K562 (cell line): Measurements from ENCODE around the gene DPAGT1. TPM values are rescaled to one million over a fixed set of nuclear protein-coding genes. Genes with fewer than 3 reads are reported as not detected.
A peak's percentile ranks its signal among the peaks of the same experiment; 100 is the strongest.

ENCODE experiments used
- ATAC-seq: fragments of 200-7000 bp; cut with Tn5 transposase; 3 replicates; pipeline ENCODE4 v1.9.1; 2020; ENCODE audit warnings: moderate library complexity
- BruUV-seq: library from RNA; stranded (reverse); fragments of 400-500 nt; replicated peaks from 2 replicates; lab custom pipeline; 2021; lab: Mats Ljungman, UMichigan
- CTCF ChIA-PET: fragments of 300-600 bp; formaldehyde crosslinking; extraction: SDS; loops from one replicate; lab custom pipeline; 2021; ENCODE audit warnings: low intra/inter-chr PET ratio; lab: Yijun Ruan, JAX
- POLR2A ChIA-PET: fragments of 300-600, 350-650 bp; sonication (Branson Sonifier 250); formaldehyde crosslinking; extraction: SDS; loops from one replicate; lab custom pipeline; 2021; ENCODE audit warnings: antibody characterized with exemption, inconsistent platforms; lab: Yijun Ruan, JAX
- DNase-seq, 4 experiments: peaks; one replicate each; pipeline versions ENCODE4 v3.0.0 to v3.0.0-alpha.2; 2011 to 2018; ENCODE audit warnings: low spot score in 3 of 4, mixed read lengths in 3 of 4; ENCODE audit errors: extremely low read depth in 1 of 4
- FAIRE-seq: peaks from 2 replicates; lab custom pipeline; 2011; peaks lifted over from hg19 to GRCh38; lab: Jason Lieb, UNC
- H2AFZ ChIP-seq: 2 replicates; pipeline ENCODE4 v1.6.0; 2011; ENCODE audit warnings: low read depth, low read length, control low read depth, inconsistent platforms
- H3K27ac ChIP-seq: fragments of 200-600 bp; 3 replicates; pipeline ENCODE4 v1.8.0; 2011; ENCODE audit warnings: low read depth, mild to moderate bottlenecking, control low read depth, inconsistent platforms, low read length, moderate library complexity, mixed read lengths; ENCODE audit errors: extremely low read depth
- H3K27me3 ChIP-seq, 2 experiments: fragments of 300-600 bp in 1 of 2; 2 replicates in 1 of 2; 3 replicates in 1 of 2; pipeline versions ENCODE4 v1.6.0 to v1.8.0; 2011; ENCODE audit warnings: inconsistent platforms in 2 of 2, low read length in 2 of 2, mild to moderate bottlenecking in 1 of 2, mixed read lengths in 1 of 2, moderate library complexity in 1 of 2; ENCODE audit not compliant: control insufficient read depth in 2 of 2, insufficient read depth in 2 of 2
- H3K36me3 ChIP-seq: fragments of 300-600 bp; 3 replicates; pipeline ENCODE4 v1.8.0; 2011; ENCODE audit warnings: mild to moderate bottlenecking, low read length, inconsistent platforms; ENCODE audit not compliant: control insufficient read depth, insufficient read depth
- H3K4me1 ChIP-seq, 2 experiments: fragments of 200-600 bp in 1 of 2; replicated peaks in 1 of 2; 2 replicates in 1 of 2; 3 replicates in 1 of 2; pipeline versions ENCODE4 v1.5.1 to v1.8.0; 2011; ENCODE audit warnings: inconsistent platforms in 2 of 2, low read length in 2 of 2, mild to moderate bottlenecking in 1 of 2, mixed read lengths in 1 of 2, moderate library complexity in 1 of 2; ENCODE audit not compliant: control insufficient read depth in 2 of 2, insufficient read depth in 2 of 2
- H3K4me2 ChIP-seq: 2 replicates; pipeline ENCODE4 v1.6.1; 2011; ENCODE audit warnings: low read length, control low read depth, inconsistent platforms, mixed read lengths; ENCODE audit not compliant: insufficient read depth
- H3K4me3 ChIP-seq: fragments of 200-600 bp; sonication (generic), shearing (Covaris generic); 2 replicates; pipeline ENCODE4 v1.5.1; 2016; ENCODE audit warnings: control low read depth, inconsistent platforms
- H3K79me2 ChIP-seq: fragments of 200-600 bp; 3 replicates; pipeline ENCODE4 v1.8.0; 2011; ENCODE audit warnings: low read length, inconsistent platforms; ENCODE audit not compliant: control insufficient read depth, insufficient read depth
- H3K9ac ChIP-seq, 2 experiments: 2 replicates each; pipeline versions ENCODE4 v1.6.0 to v1.6.1; 2011; ENCODE audit warnings: low read depth in 2 of 2, low read length in 2 of 2, control low read depth in 1 of 2, inconsistent platforms in 1 of 2, mild to moderate bottlenecking in 1 of 2, mixed read lengths in 1 of 2; ENCODE audit not compliant: insufficient read depth in 1 of 2
- H3K9me1 ChIP-seq: one replicate; pipeline ENCODE4 v1.6.0; 2011; ENCODE audit warnings: inconsistent platforms, mild to moderate bottlenecking, low read length, moderate library complexity; ENCODE audit not compliant: control insufficient read depth, insufficient read depth
- H3K9me3 ChIP-seq: replicated peaks from 2 replicates; pipeline ENCODE4 v1.5.1; 2011; ENCODE audit warnings: low read depth, low read length, inconsistent platforms; ENCODE audit not compliant: control insufficient read depth, insufficient read depth
- H4K20me1 ChIP-seq: replicated peaks from 2 replicates; pipeline ENCODE4 v1.6.1; 2011; ENCODE audit warnings: low read length, inconsistent platforms, mixed read lengths; ENCODE audit not compliant: control insufficient read depth, insufficient read depth
- ATF7 ChIP-seq: fragments of 450-650 bp; IDR thresholded peaks from 2 replicates; pipeline ENCODE4 v1.7.1; 2014; ENCODE audit warnings: mild to moderate bottlenecking, moderate library complexity
- CC2D1A ChIP-seq: fragments of 450-650 bp; IDR thresholded peaks from 2 replicates; pipeline ENCODE4 v1.6.1; 2017; ENCODE audit warnings: mild to moderate bottlenecking
- CREB5 ChIP-seq: fragments of 250-450 bp; sonication (Bioruptor Pico); IDR thresholded peaks from 2 replicates; pipeline ENCODE4 v1.5.0; 2020; ENCODE audit warnings: mild to moderate bottlenecking
- KAT7 ChIP-seq: sonication (generic); formaldehyde crosslinking; IDR thresholded peaks from 2 replicates; pipeline ENCODE4 v1.8.0; 2022; ENCODE audit warnings: missing genetic modification reagents, mild to moderate bottlenecking, borderline replicate concordance
- NBN ChIP-seq: fragments of 450-650 bp; IDR thresholded peaks from 2 replicates; pipeline ENCODE4 v1.6.1; 2016; ENCODE audit warnings: low read depth, mild to moderate bottlenecking
- RAD21 ChIP-seq, 2 experiments: fragments of 250-450 bp in 1 of 2; fragments of 450-650 bp in 1 of 2; sonication (Bioruptor Pico) in 1 of 2; formaldehyde crosslinking in 1 of 2; IDR thresholded peaks in 1 of 2; conservative IDR thresholded peaks in 1 of 2; 2 replicates each; pipeline versions ENCODE4 v1.4.0 to v1.8.0; 2020 to 2022; ENCODE audit warnings: mild to moderate bottlenecking in 2 of 2, moderate library complexity in 1 of 2
- RBM25 ChIP-seq: fragments of 200-400 bp; formaldehyde crosslinking; IDR thresholded peaks from 2 replicates; pipeline ENCODE4 v1.6.1; 2018; ENCODE audit warnings: low read length, low read depth, moderate library complexity; ENCODE audit not compliant: severe bottlenecking
- SETDB1 ChIP-seq: IDR thresholded peaks from one replicate; pipeline ENCODE4 v1.6.1; 2012; ENCODE audit warnings: low read length, control low read depth, inconsistent platforms
- ZBED1 ChIP-seq: IDR thresholded peaks from 2 replicates; pipeline ENCODE4 v1.6.1; 2014
- ZKSCAN1 ChIP-seq: fragments of 150-350 bp; IDR thresholded peaks from 2 replicates; pipeline ENCODE4 v1.6.1; 2016; ENCODE audit warnings: low read depth, low read length
- ZNF3 ChIP-seq: fragments of 250-450 bp; sonication (Bioruptor Pico); IDR thresholded peaks from 2 replicates; pipeline ENCODE4 v1.5.0; 2021; ENCODE audit warnings: mild to moderate bottlenecking, moderate library complexity
- ZNF311 ChIP-seq: fragments of 250-450 bp; sonication (Bioruptor Pico); IDR thresholded peaks from 2 replicates; pipeline ENCODE4 v1.4.0; 2020; ENCODE audit warnings: mild to moderate bottlenecking, moderate library complexity
- ZNF395 ChIP-seq: fragments of 200-800 bp; sonication (Bioruptor generic); IDR thresholded peaks from 2 replicates; pipeline ENCODE4 v1.6.1; 2017; ENCODE audit warnings: missing genetic modification characterization, missing compliant biosample characterization
- WGBS: fragments of 100-300 bp; shearing (Covaris generic); methylation state at CpG from one replicate; pipeline ENCODE4 v1.1.6; 2016; ENCODE audit warnings: low coverage, mixed read lengths; ENCODE audit not compliant: insufficient coverage; ENCODE audit errors: missing lambda C conversion rate; 5-methylcytosine and 5-hydroxymethylcytosine counted together
- in situ Hi-C: fragments of 300-500 bp; cut with MboI; formaldehyde crosslinking; loops from 4 replicates; pipeline ENCODE4 v1.15.0; 2018; ENCODE audit warnings: inconsistent platforms, mixed read lengths
- intact Hi-C: fragments of 100-400 bp; cut with micrococcal nuclease; formaldehyde crosslinking; loops from 2 replicates; pipeline ENCODE4 v1.14.2; 2022
- polyA plus RNA-seq, 8 experiments: library from polyadenylated mRNA; depleted of rRNA in 4 of 8; stranded (reverse) in 5 of 8; unstranded in 3 of 8; fragments of >200 nt; fragmentation: Nextera tagmentation in 2 of 8; fragmentation: Illumina TruSeq in 1 of 8; extraction: Ambion mirVana in 2 of 8; extraction: Trizol in 1 of 8; gene quantifications; 2 replicates each; pipeline versions ENCODE4 v1.2.1 to v1.2.3, GENCODE V29; 2011 to 2014; ENCODE audit warnings: inconsistent platforms in 1 of 8, missing spikeins in 1 of 8
- total RNA-seq, 7 experiments: library from RNA; depleted of rRNA in 6 of 7; stranded (reverse); fragments of >200 nt in 6 of 7; fragmentation: Illumina TruSeq in 2 of 7; extraction: Trizol in 2 of 7; gene quantifications; 2 replicates each; pipeline versions ENCODE4 v1.2.1 to v1.2.3, GENCODE V29; 2011 to 2021; ENCODE audit warnings: low replicate concordance in 1 of 7
- TF ChIP-seq, protein P1 (sequence below): fragments of 250-450 bp; sonication (Bioruptor Pico); IDR thresholded peaks from 2 replicates; pipeline ENCODE4 v1.5.0; 2021; ENCODE audit warnings: mild to moderate bottlenecking, borderline replicate concordance
- TF ChIP-seq, protein P2 (sequence below): fragments of 250-450 bp; sonication (Bioruptor Pico); IDR thresholded peaks from 2 replicates; pipeline ENCODE4 v1.4.0; 2020; ENCODE audit warnings: borderline replicate concordance

Gene DPAGT1
- total and polyA plus RNA-seq, 9 of the 15 experiments (the other 6 are each of a cell fraction or from before 2014, with no cell fraction given), result 29.9 to 135 (median 85.0) TPM

DNA sequence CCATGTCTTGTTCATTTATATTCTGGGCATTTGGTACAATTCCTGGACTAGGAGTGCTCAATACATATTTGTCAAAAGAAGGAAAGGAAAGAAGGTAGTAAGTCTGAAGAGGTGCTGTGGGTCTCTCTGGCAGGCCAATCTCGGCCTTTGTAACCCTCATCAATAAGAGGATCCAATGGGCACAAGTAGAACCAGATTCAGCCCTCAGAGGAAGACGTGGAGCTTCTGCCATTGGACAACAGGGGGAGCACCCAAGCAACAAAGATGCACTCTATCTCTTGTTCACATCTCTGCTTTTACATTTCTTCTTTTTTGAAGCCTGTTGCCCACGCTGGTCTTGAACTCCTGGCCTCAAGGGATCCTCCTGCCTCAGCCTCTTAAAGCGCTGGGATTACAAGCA is 36.3 kb downstream of the DPAGT1 start (continued):
- TF ChIP-seq, protein P1, sequence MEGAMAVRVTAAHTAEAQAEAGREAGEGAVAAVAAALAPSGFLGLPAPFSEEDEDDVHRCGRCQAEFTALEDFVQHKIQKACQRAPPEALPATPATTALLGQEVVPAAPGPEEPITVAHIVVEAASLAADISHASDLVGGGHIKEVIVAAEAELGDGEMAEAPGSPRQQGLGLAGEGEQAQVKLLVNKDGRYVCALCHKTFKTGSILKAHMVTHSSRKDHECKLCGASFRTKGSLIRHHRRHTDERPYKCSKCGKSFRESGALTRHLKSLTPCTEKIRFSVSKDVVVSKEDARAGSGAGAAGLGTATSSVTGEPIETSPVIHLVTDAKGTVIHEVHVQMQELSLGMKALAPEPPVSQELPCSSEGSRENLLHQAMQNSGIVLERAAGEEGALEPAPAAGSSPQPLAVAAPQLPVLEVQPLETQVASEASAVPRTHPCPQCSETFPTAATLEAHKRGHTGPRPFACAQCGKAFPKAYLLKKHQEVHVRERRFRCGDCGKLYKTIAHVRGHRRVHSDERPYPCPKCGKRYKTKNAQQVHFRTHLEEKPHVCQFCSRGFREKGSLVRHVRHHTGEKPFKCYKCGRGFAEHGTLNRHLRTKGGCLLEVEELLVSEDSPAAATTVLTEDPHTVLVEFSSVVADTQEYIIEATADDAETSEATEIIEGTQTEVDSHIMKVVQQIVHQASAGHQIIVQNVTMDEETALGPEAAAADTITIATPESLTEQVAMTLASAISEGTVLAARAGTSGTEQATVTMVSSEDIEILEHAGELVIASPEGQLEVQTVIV (CRISPR knock-in tag), result no peak
- TF ChIP-seq KAT7 (CRISPR knock-in tag) (no peak), RAD21 (CRISPR knock-in tag; conservative IDR thresholded peaks at IDR 0.05 in 1 of 2, IDR thresholded peaks at IDR 0.05 in 1 of 2) (peak; percentile 57 to 77)
- TF ChIP-seq, protein P2, sequence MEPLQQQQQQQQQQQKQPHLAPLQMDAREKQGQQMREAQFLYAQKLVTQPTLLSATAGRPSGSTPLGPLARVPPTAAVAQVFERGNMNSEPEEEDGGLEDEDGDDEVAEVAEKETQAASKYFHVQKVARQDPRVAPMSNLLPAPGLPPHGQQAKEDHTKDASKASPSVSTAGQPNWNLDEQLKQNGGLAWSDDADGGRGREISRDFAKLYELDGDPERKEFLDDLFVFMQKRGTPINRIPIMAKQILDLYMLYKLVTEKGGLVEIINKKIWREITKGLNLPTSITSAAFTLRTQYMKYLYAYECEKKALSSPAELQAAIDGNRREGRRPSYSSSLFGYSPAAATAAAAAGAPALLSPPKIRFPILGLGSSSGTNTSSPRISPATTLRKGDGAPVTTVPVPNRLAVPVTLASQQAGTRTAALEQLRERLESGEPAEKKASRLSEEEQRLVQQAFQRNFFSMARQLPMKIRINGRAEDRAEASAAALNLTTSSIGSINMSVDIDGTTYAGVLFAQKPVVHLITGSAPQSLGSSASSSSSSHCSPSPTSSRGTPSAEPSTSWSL, result no peak
- TF ChIP-seq, all 486 proteins: peak for 35

- intact Hi-C loops, result no loop called here
- H3K4me2 ChIP-seq, result peak overlapping the region; percentile 36; the same call in 1 of the 2 replicates
- peak overlapping the region; percentile 32; the same call in 2 of the 3 replicates for H3K27ac ChIP-seq
- peaks cover 17% of the 10 kb centered on the region for H3K36me3 ChIP-seq
- DNase-seq (peak in 3 of 4 experiments; percentile 14 to 87 (median 43)), FAIRE-seq (peak; percentile 72), ATAC-seq (peak; percentile 22; the same call in 1 of the 3 replicates)
- BruUV-seq, result no TSS peak
- H4K20me1 ChIP-seq, result no peaks in the 10 kb centered on the region
- ChIA-PET CTCF (no interaction called here), POLR2A (interaction anchor here (0.6 to 1.2 kb wide), 3 partner anchors 12 to 1167 kb away, joined by 3 to 5 read pairs (median 5); no protein-coding TSS in a partner anchor)
- H3K9ac ChIP-seq, result no peak overlapping the region
- H3K79me2 ChIP-seq, result peaks cover 47% of the 10 kb centered on the region
- H3K9me1 ChIP-seq, result no peaks in the 10 kb centered on the region
- no peak overlapping the region for H3K4me3 ChIP-seq
- H3K9me3 ChIP-seq, result no peaks in the 10 kb centered on the region
- H3K4me1 ChIP-seq, result peaks cover 17 to 25% of the 10 kb centered on the region in 2 experiments
- WGBS, result 6% methylated on average over 5 of the region's 5 CpGs
- in situ Hi-C loops, result no loop called here
- no peaks in the 10 kb centered on the region for H3K27me3 ChIP-seq
- H2AFZ ChIP-seq, result no peak overlapping the region
- TF ChIP-seq ZKSCAN1, result no peak
- TF ChIP-seq CC2D1A, result no peak
- TF ChIP-seq ATF7, result peak; percentile 48; the same call in 1 of the 2 replicates
- TF ChIP-seq SETDB1, result no peak
- TF ChIP-seq ZNF3 (CRISPR knock-in tag), result no peak
- no peak for TF ChIP-seq CREB5 (CRISPR knock-in tag)
- TF ChIP-seq RBM25, result no peak
- no peak for TF ChIP-seq ZNF395
- no peak for TF ChIP-seq ZBED1
- no peak for TF ChIP-seq ZNF311 (CRISPR knock-in tag)
- TF ChIP-seq NBN, result peak; percentile 68; the same call in 1 of the 2 replicates
Observed at GRCh38 chr11:119062779-119063178, 38.9 kb downstream of the DPAGT1 start.
